C1 segment of cervical spinal cord (tissue), 14 donors: Measurements from ENCODE around the gene NDUFA11.
A peak's percentile ranks its signal among the peaks of the same experiment; 100 is the strongest.
"Not testable (repeated sequence)": the region's sequence is repeated elsewhere in the genome, so short reads cannot be mapped to it uniquely, and the experiment has no call there.

Experiments used
- DNase-seq, 14 donors: peaks; one replicate each; lab custom pipeline; 2025; lab: John Stamatoyannopoulos, UW

The NDUFA11 gene

GRCh38 chr19:5890099-5890498, 13.5 kb downstream of the NDUFA11 start:
- no peak for DNase-seq

DNA sequence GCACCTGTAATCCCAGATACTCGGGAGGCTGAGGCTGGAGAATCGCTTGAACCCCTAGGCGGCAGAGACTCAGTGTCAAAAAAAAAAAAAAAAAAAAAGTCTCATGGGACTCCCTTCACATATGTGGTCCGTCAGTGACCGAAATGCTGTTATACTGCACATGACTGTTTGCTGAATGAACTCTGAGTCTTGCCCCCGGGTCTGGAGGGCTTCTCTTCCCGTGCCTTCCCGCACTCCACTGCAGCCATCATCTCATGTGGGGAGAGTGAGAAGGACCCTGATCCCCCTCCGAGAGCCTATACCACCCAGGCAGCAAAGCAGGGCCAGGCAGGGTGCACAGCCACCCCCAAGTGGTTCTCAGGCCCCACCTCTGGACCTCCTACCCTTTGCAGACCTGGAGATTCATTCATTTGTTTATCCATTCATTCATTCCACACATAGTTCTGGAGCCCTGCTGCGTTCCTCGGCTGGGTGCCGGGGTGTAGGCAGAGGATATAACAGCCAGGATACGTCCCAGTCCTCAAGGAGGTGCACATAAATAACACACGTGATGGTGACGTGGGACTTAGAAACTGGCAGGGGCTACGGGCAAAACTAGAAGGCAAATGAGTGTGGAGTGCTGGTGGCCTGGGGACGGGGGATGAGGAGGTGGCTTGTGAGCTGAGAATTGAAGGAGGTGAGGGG, 14.2 kb downstream of the NDUFA11 start:
- DNase-seq, result no peak

GRCh38 chr19:5884065-5884811, 19.4 kb downstream of the NDUFA11 start:
- not testable (repeated sequence) for DNase-seq

DNA sequence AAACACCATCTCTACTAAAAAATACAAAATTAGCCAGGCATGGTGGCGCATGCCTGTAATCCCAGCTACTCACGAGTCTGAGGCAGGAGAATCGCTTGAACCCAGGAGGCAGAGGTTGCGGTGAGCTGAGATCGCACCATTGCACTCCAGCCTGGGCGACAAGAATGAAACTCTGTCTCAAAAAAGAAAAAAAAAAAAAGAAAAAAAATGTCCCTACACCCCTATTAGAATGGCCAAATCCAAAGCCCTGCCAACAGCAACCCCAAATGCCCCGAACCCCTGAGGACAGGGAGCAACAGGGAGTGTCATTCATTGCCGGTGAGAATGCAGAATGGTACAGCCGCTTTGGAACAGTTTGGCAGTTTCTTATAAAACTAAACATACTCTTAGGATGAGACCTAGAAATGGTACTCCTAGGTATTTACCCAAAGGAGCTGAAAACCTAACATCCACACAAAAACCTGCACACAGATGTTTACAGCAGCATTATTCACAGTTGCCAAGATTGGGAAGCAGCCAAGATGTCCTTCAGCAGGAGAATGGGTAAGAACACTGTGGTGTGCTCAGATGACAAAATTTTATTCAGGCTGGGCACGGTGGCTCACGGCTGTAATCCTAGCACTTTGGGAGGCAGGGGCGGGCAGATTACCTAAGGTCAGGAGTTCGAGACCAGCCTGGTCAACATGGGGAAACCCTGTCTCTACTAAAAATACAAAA, 20.3 kb downstream of the NDUFA11 start:
- DNase-seq, result not testable (repeated sequence)

DNA sequence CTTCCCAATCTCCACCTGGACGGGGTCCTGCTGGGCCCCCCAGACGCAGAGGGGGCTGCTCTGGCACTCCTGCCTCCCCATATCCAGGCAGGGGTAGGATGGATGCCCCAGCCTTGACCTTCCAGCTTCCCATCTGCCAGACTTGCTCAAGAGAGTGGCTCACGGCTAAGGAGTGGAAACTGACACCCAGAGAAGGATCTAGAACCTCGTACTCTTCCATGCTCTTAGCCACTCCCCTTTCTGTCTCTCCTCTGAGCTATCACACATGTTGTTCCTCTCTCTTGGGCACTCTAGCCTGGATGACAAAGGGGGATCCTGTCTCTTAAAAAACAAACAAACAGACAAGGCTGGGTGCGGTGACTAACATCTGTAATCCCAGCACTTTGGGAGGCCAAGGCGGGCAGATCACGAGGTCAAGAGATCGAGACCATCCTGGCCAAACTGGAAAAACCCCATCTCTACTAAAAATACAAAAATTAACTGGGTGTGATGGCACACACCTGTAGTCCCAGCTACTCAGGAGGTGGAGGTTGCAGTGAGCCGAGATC, 21.1 kb downstream of the NDUFA11 start:
- DNase-seq, result no peak

DNA sequence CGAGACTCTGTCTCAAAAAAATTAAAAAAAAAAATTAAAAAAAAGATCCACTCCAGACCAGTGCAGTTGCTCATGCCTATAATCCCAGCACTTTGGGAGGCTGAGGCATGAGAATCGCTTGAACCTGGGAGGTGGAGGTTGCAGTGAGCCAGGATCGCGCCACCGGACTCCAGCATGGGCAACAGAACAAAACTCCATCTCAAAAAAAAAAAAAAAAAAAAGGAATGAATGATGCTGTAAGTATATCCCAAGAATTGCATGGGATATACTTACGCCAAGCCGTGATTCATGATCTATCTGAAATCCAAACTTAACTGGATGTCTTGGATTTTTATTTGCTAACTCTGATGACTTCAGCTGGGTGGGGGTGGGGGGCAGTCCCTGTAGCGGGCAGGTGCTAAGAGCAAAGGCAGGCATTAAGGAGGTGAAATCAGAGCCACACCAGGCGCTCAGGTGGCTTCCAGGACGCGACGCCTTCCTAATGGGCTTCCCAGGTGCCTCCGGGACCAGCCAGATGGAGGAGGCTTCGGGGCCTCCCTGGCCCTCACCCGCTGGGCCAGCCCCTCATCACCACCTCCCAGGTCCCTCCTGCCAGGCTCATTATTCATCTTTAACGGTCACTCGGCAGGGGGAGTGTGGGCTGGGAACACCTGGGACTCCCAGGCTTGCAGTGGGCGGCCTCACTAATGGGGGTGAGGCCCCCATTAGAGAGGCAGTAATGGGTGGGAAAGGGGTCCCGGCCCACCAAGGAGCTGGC, 21.9 kb downstream of the NDUFA11 start:
- DNase-seq, result no peak

- DNase-seq, result peak in 7 of 14 donors; percentile 2 to 68 (median 10)
These were observed 22.9 kb downstream of the NDUFA11 start for GRCh38 chr19:5880604-5881078.

- no peak for DNase-seq
These were observed 23.4 kb downstream of the NDUFA11 start for GRCh38 chr19:5880196-5880595.

DNA sequence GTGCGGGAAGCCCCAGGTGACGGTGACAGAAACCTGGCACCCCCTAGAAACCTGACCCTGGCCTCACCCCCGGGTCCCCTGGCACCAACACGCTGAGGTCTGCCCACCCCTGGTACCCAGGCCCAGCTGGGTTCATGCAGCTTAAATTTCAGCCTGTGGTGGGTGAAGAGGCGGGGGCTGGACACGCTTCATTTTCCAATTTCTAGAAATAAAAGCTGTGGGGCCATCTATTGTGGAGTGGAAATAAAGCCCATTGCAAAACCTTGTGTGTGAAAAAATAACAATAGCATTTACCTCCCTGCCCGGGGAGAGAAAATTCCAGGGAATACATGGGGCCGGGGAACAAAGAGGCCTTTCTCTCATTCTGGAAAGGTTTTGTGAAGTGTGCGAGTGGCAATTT, 25.7 kb downstream of the NDUFA11 start:
- no peak for DNase-seq

- no peak for DNase-seq
These were observed 26.2 kb downstream of the NDUFA11 start for GRCh38 chr19:5877427-5877826.

- DNase-seq, result not testable (repeated sequence)
These were observed 29.1 kb downstream of the NDUFA11 start for GRCh38 chr19:5874496-5874895.

GRCh38 chr19:5873617-5874199, 29.9 kb downstream of the NDUFA11 start:
- no peak for DNase-seq

GRCh38 chr19:5870986-5871394, 32.6 kb downstream of the NDUFA11 start:
- DNase-seq, result no peak

- DNase-seq, result no peak
These were observed 36.1 kb downstream of the NDUFA11 start for GRCh38 chr19:5867201-5868136.

- no peak for DNase-seq
These were observed 37.8 kb downstream of the NDUFA11 start for GRCh38 chr19:5865772-5866171.

DNA sequence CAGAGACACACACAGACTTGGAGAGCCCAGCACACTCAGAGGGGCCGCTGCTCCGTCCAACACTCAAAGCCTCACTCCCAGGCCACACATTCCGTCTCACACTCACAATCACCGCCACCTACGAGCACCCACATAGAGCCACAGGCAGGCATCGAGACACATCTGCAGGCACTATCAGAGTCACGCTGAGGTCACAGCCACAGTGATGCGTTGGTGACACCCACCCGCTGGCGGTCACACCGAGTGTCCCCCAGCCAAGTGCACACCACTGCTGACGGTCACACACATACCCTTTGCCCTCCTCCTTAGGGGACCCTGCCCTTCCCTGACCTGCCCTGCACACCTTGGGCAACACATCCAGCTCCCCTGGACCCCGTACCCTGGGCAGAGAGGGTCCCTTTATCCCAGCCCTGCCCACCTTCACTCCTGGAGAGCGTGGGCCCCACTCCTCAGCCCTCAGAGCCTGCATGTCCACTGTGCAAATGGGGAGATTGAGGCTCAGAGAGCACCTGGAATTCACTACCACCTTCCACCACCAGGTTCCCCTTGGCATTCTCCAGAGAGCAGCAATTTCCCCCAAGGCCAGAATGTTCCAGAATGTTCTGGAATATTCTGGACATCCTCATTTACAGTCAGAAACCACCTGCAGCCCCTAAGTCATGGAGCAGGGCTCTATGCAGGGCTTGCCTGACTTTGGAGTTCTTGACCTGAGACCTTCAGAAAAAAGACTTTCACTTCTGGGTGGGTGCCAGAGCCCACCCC, 38.7 kb downstream of the NDUFA11 start:
- no peak for DNase-seq

- DNase-seq, result no peak
These were observed 39.4 kb downstream of the NDUFA11 start for GRCh38 chr19:5864013-5864720.

GRCh38 chr19:5863030-5863665, 40.4 kb downstream of the NDUFA11 start:
- no peak for DNase-seq
